NB4 (cell line): ENCODE results near the gene WDR20.

ENCODE experiments used
- POLR2A ChIP-seq: IDR thresholded peaks from 2 replicates; pipeline ENCODE4 v1.6.1; 2011; ENCODE audit warnings: mild to moderate bottlenecking; ENCODE audit not compliant: insufficient read length; ENCODE audit errors: extremely low read depth
- TF ChIP-seq, protein P1 (sequence below): IDR thresholded peaks from one replicate; pipeline ENCODE4 v1.5.1; 2012; ENCODE audit warnings: low read depth, low read length
- TF ChIP-seq, protein P2 (sequence below): IDR thresholded peaks from 2 replicates; pipeline ENCODE4 v1.6.1; 2011; ENCODE audit warnings: low read depth, low read length

DNA sequence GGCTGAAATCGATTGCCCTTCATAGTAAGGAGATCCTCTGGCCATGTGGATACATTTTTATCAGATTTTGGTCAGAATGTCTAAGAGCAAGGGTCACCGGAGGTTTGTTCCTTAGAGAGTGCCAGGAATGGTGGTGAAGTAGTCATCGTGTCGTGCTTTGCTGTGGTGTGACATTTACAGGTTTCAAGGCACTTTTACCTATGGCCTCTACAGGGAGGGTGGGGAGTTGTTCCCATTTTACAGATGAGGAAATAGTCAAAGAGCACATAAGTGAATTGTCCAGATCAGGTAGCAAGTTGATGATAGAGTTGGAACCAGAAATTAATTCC, 57.2 kb downstream of the WDR20 start:
- TF ChIP-seq, protein P1, sequence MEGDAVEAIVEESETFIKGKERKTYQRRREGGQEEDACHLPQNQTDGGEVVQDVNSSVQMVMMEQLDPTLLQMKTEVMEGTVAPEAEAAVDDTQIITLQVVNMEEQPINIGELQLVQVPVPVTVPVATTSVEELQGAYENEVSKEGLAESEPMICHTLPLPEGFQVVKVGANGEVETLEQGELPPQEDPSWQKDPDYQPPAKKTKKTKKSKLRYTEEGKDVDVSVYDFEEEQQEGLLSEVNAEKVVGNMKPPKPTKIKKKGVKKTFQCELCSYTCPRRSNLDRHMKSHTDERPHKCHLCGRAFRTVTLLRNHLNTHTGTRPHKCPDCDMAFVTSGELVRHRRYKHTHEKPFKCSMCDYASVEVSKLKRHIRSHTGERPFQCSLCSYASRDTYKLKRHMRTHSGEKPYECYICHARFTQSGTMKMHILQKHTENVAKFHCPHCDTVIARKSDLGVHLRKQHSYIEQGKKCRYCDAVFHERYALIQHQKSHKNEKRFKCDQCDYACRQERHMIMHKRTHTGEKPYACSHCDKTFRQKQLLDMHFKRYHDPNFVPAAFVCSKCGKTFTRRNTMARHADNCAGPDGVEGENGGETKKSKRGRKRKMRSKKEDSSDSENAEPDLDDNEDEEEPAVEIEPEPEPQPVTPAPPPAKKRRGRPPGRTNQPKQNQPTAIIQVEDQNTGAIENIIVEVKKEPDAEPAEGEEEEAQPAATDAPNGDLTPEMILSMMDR = no peak
- no peak for TF ChIP-seq POLR2A
- TF ChIP-seq, protein P2, sequence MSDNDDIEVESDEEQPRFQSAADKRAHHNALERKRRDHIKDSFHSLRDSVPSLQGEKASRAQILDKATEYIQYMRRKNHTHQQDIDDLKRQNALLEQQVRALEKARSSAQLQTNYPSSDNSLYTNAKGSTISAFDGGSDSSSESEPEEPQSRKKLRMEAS = no peak
